Mesothelial cell of epicardium (in vitro differentiated cells): ENCODE measurements around the gene CHRNG. TPM values are rescaled to one million over a fixed set of nuclear protein-coding genes. Genes with fewer than 3 reads are reported as not detected.

Experiments used
- DNase-seq, 2 experiments: peaks; one replicate each; pipeline ENCODE4 v3.0.0; 2021; ENCODE audit warnings: low spot score in 2 of 2; ENCODE audit not compliant: unreplicated experiment in 2 of 2
- H3K27ac Mint-ChIP-seq: 2 replicates; pipeline ENCODE4 v1.8.0; 2021; ENCODE audit warnings: mixed read lengths
- H3K27me3 Mint-ChIP-seq: 2 replicates; pipeline ENCODE4 v1.8.0; 2021; ENCODE audit warnings: low read depth, mixed read lengths
- H3K36me3 Mint-ChIP-seq: 2 replicates; pipeline ENCODE4 v1.8.0; 2021; ENCODE audit warnings: mixed read lengths
- H3K4me1 Mint-ChIP-seq: 2 replicates; pipeline ENCODE4 v1.8.0; 2021; ENCODE audit warnings: mixed read lengths
- H3K4me3 Mint-ChIP-seq: 2 replicates; pipeline ENCODE4 v1.8.0; 2021; ENCODE audit warnings: mild to moderate bottlenecking, moderate library complexity, mixed read lengths
- H3K9me3 Mint-ChIP-seq: 2 replicates; pipeline ENCODE4 v1.8.0; 2021; ENCODE audit warnings: mixed read lengths
- total RNA-seq: library from RNA; stranded (reverse); gene quantifications from 3 replicates; pipeline ENCODE4 v1.2.1, GENCODE V29; 2021
- TF ChIP-seq, protein P1 (sequence below): fragments of 200-600 bp; sonication (generic); IDR thresholded peaks from one replicate; pipeline ENCODE4 v1.5.0; 2021; ENCODE audit warnings: antibody characterized with exemption; ENCODE audit not compliant: unreplicated experiment

The CHRNG gene
- total RNA-seq, 1 donor from 2014 or later = not detected

DNA sequence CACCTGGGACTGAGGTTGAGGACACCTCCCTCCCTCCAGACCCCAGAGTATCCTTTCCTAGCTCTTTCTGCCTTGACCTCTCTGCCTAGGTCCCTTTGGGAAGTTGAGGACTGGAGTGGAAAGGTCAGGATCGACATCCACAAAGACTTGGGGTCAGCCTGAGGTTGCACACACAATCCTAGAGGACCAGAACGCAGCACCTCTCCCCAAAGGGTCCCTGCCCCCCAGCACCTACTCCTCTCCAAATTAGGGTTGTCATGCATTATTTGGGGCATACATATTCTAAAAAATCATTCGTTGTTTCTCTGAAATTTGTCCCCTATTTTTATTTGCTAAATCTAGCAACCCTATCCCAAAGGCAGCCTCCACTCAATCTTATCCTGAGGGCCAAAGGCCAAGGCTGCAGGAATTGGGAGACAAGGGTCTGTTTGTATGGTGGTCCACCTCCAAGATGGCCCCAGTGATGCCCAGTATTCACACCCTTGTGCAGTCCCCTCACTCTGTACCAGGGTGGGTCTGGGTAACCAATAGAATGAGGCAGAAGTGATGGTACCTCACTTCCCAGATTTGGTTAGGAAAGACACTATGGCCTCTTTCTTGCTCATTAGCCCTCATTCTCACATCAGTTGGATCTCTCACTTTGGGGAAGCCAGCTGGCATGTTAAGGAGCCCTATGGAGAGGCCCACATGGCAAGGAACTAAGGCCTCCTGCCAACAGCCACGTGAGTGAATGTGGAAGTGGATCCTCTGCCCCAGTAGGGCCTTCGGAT, 3.5 kb upstream of the CHRNG start:
- Mint-ChIP-seq H3K4me3 (no peak overlapping the region), H3K9me3 (peaks cover 7% of the 10 kb centered on the region), H3K4me1 (peaks cover 12% of the 10 kb centered on the region), H3K27me3 (peaks cover 3% of the 10 kb centered on the region), H3K27ac (no peak overlapping the region), H3K36me3 (peaks cover 2% of the 10 kb centered on the region)
- no peak for DNase-seq
- TF ChIP-seq, protein P1, sequence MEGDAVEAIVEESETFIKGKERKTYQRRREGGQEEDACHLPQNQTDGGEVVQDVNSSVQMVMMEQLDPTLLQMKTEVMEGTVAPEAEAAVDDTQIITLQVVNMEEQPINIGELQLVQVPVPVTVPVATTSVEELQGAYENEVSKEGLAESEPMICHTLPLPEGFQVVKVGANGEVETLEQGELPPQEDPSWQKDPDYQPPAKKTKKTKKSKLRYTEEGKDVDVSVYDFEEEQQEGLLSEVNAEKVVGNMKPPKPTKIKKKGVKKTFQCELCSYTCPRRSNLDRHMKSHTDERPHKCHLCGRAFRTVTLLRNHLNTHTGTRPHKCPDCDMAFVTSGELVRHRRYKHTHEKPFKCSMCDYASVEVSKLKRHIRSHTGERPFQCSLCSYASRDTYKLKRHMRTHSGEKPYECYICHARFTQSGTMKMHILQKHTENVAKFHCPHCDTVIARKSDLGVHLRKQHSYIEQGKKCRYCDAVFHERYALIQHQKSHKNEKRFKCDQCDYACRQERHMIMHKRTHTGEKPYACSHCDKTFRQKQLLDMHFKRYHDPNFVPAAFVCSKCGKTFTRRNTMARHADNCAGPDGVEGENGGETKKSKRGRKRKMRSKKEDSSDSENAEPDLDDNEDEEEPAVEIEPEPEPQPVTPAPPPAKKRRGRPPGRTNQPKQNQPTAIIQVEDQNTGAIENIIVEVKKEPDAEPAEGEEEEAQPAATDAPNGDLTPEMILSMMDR = no peak

DNA sequence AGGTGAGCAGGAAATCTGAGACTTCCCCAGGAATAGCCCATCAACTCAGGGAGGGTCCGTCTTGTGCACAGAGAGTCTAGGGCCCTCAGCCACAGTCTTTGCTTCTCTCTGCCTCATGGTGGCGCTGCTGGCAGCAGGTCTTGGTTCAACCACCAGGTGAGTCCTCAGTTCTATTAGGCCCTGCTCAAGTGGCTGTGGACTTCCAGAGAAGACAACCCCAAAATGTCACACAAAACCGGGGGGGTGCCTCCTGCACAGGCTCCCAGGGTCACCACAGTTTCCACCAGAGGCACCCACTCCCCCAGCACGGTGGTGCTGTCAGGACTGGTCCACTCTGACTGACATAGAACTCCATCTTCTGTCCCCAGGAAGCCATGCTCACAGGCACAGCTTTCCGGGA, 2.4 kb upstream of the CHRNG start:
- no peak for DNase-seq

DNA sequence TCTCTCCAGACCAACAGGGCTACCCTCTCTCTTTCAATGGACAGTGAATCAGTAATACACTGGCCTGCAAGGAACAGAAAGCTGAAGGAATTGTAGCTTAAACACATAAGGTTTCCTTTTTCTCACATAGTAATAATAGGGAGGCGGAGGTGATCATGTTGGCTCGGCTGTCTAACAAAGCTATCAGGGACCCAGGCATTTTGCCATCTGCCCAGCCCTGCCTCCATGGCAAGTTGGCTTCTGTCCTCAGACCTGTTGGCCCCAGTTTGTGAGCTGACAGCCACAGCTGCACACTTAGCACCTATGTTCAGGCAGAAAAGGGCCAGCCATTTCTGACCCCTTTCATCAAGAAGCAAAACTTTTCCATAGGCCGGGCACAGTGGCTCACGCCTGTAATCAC, 2.0 kb upstream of the CHRNG start:
- H3K27ac Mint-ChIP-seq = no peak overlapping the region

More for the DNA sequence above, 2.4 kb upstream of the CHRNG start:
- H3K36me3 Mint-ChIP-seq = peaks cover 2% of the 10 kb centered on the region
- TF ChIP-seq, protein P1 = no peak
- H3K4me1 Mint-ChIP-seq = peaks cover 12% of the 10 kb centered on the region
- H3K27me3 Mint-ChIP-seq = no peaks in the 10 kb centered on the region
- peaks cover 7% of the 10 kb centered on the region for H3K9me3 Mint-ChIP-seq
- H3K27ac Mint-ChIP-seq = no peak overlapping the region
- no peak overlapping the region for H3K4me3 Mint-ChIP-seq

DNA sequence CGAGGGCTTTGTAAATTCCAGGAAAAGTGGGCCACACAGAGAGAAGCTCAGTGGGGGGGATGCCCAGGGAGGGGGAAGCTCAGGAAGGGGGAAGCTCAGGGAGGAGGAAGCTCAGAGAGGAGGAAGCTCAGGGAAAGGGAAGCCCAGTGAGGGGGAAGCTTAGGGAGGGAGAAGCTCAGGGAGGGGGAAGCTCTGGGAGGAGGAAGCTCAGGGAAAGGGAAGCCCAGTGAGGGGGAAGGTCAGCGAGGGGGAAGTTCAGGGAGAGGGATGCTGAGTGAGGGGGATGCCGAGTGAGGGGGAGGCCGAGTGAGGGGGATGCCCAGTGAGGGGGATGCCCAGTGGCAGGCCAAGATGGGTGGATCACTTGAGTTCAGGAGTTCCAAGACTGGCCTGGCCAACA, 821 bp upstream of the CHRNG start:
- no peak for DNase-seq
- no peaks in the 10 kb centered on the region for H3K27me3 Mint-ChIP-seq
- TF ChIP-seq, protein P1 = no peak
- no peak overlapping the region for H3K27ac Mint-ChIP-seq
- peaks cover 12% of the 10 kb centered on the region for H3K4me1 Mint-ChIP-seq
- H3K9me3 Mint-ChIP-seq = peaks cover 7% of the 10 kb centered on the region
- H3K4me3 Mint-ChIP-seq = no peak overlapping the region
- peaks cover 2% of the 10 kb centered on the region for H3K36me3 Mint-ChIP-seq

More for the DNA sequence above, 2.0 kb upstream of the CHRNG start:
- no peaks in the 10 kb centered on the region for H3K27me3 Mint-ChIP-seq
- peaks cover 7% of the 10 kb centered on the region for H3K9me3 Mint-ChIP-seq
- no peak overlapping the region for H3K4me3 Mint-ChIP-seq
- H3K36me3 Mint-ChIP-seq = peaks cover 2% of the 10 kb centered on the region
- peaks cover 12% of the 10 kb centered on the region for H3K4me1 Mint-ChIP-seq
- DNase-seq = no peak
- TF ChIP-seq, protein P1 = no peak

- Mint-ChIP-seq H3K4me1 (peaks cover 12% of the 10 kb centered on the region), H3K4me3 (no peak overlapping the region)
These were observed 1.0 kb downstream of the CHRNG start for GRCh38 chr2:232540441-232541041.

More at GRCh38 chr2:232540441-232541041, 1.0 kb downstream of the CHRNG start:
- TF ChIP-seq, protein P1 = no peak
- Mint-ChIP-seq H3K9me3 (peaks cover 7% of the 10 kb centered on the region), H3K27me3 (no peaks in the 10 kb centered on the region), H3K36me3 (peaks cover 9% of the 10 kb centered on the region), H3K27ac (no peak overlapping the region)
- DNase-seq = no peak
